ENCODE data around the gene ARHGAP1.

Gene ARHGAP1

DNA sequence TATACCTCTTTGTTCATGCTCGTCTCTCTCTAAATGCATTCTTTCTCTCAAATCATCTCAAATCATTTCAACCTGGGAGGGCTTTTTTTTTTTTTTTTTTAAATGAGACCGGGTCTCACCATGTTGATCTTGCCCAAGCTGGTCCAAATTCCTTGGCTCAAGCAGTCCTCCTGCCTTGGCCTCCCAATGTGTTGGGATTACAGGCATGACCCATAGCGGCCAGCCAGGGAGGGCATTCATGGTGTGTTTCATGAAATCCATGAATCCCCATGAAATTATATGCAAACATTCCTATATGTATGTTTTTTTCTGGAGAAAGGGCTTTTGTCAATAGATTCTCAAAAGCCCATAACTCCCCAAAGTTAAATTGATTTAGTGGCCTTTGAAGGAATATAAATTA lies 56.9 kb downstream of the ARHGAP1 start:
- no peak overlapping the region for H3K4me3 ChIP-seq (ENCODE audit: low read depth, low read length)
- H3K27me3 ChIP-seq (ENCODE audit: control insufficient read depth, insufficient read depth, low read length): no peaks in the 10 kb centered on the region
- no peaks in the 10 kb centered on the region for H3K4me1 ChIP-seq (ENCODE audit: control insufficient read depth, insufficient read depth, low read length)
- no peak overlapping the region for H3K9ac ChIP-seq (ENCODE audit: low read depth, low read length)
- peaks cover 8% of the 10 kb centered on the region for H3K36me3 ChIP-seq (ENCODE audit: control insufficient read depth, insufficient read depth, low read length)
- no peaks in the 10 kb centered on the region for H3K9me3 ChIP-seq (ENCODE audit: control insufficient read depth, insufficient read depth, low read length)

DNA sequence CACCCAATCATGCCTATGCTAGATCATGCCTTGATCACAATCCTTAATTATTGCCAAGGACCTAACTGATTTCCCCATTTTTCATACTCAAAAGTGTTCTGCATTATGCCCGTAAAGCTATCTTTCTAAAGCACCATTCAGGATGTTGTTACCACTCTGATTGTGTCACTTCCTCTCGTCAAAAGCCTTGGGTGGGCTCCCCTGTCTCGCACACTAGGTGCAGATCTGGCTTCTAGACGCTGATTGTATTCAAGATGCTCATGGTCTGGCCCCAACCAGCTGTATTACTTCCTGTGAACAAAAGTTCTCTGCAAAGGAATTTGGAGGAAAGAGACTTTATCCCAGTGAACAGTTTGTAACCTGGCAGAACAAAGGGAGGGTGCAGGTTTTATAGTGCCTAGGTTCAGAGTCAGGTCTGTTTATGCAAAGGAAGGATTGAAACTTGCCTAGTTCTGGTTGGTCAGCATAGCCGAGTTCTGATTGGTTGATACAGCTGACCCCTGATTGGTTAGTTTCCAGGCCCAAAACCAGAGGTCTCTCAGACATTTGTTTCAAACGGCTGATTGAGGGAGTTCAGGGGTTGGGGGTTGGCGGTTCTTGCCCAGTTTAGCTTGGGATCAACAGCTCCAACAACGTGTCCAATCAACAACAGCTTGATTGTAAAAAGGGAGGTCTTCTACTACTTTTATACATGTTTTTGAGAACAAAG lies 57.6 kb downstream of the ARHGAP1 start:
- peaks cover 8% of the 10 kb centered on the region for H3K36me3 ChIP-seq (ENCODE audit: control insufficient read depth, insufficient read depth, low read length)

DNA sequence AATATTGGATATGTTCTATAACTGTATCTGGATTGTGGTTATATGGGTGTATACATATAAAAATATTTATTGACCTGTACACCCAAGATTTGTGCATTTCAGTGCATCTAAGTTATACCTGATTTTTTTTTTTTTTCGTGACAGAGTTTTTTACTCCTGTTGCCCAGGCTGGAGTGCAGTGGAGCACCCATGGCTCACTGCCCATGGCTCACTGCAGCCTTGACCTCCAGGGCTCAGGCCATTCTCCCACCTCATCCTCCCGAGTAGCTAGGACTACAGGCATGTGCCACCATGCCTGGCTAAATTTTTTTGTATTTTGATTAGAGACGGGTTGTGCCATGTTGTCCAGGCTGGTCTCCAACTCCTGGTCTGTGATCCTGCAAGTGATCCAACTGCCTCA lies 58.8 kb downstream of the ARHGAP1 start:
- H3K36me3 ChIP-seq (ENCODE audit: control insufficient read depth, insufficient read depth, low read length): peaks cover 8% of the 10 kb centered on the region
- H3K4me1 ChIP-seq (ENCODE audit: control insufficient read depth, insufficient read depth, low read length): no peaks in the 10 kb centered on the region
- H3K9ac ChIP-seq (ENCODE audit: low read depth, low read length): no peak overlapping the region
- no peaks in the 10 kb centered on the region for H3K9me3 ChIP-seq (ENCODE audit: control insufficient read depth, insufficient read depth, low read length)
- H3K4me3 ChIP-seq (ENCODE audit: low read depth, low read length): no peak overlapping the region
- no peaks in the 10 kb centered on the region for H3K27me3 ChIP-seq (ENCODE audit: control insufficient read depth, insufficient read depth, low read length)

More for the DNA sequence above, 57.6 kb downstream of the ARHGAP1 start:
- Histone ChIP-seq H3K27me3 (ENCODE audit: control insufficient read depth, insufficient read depth, low read length) (no peaks in the 10 kb centered on the region), H3K9me3 (ENCODE audit: control insufficient read depth, insufficient read depth, low read length) (no peaks in the 10 kb centered on the region), H3K4me3 (ENCODE audit: low read depth, low read length) (no peak overlapping the region), H3K9ac (ENCODE audit: low read depth, low read length) (no peak overlapping the region), H3K4me1 (ENCODE audit: control insufficient read depth, insufficient read depth, low read length) (no peaks in the 10 kb centered on the region)

- Histone ChIP-seq H3K9me3 (ENCODE audit: control insufficient read depth, insufficient read depth, low read length) (no peaks in the 10 kb centered on the region), H3K4me3 (ENCODE audit: low read depth, low read length) (no peak overlapping the region), H3K4me1 (ENCODE audit: control insufficient read depth, insufficient read depth, low read length) (no peaks in the 10 kb centered on the region), H3K9ac (ENCODE audit: low read depth, low read length) (no peak overlapping the region), H3K27me3 (ENCODE audit: control insufficient read depth, insufficient read depth, low read length) (no peaks in the 10 kb centered on the region), H3K36me3 (ENCODE audit: control insufficient read depth, insufficient read depth, low read length) (peaks cover 8% of the 10 kb centered on the region)
Observed at GRCh38 chr11:46640036-46640788, 60.2 kb downstream of the ARHGAP1 start.

GRCh38 chr11:46639197-46639839 lies 61.1 kb downstream of the ARHGAP1 start:
- Histone ChIP-seq H3K36me3 (ENCODE audit: control insufficient read depth, insufficient read depth, low read length) (peaks cover 8% of the 10 kb centered on the region), H3K4me3 (ENCODE audit: low read depth, low read length) (no peak overlapping the region)

DNA sequence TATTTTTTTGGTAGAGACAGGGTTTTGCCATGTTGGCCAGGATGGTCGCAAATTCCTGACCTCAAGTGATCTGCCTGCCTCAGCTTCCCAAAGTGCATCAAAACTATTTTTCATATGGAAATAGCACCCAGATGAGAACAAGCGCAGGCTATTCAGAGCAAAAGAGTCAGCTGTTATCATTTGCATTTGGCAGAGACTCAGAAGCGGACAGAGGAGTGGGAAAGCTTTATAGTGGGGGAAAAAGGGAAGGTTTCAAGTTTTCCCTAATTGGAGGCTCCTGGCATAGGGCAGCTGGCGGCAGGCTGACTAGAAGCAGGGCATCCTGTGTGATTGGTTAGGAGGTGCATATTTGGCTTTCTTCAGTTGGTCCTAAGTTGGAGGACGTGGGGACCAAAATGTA lies 62.9 kb downstream of the ARHGAP1 start:
- Histone ChIP-seq H3K27me3 (ENCODE audit: control insufficient read depth, insufficient read depth, low read length) (no peaks in the 10 kb centered on the region), H3K36me3 (ENCODE audit: control insufficient read depth, insufficient read depth, low read length) (peaks cover 8% of the 10 kb centered on the region), H3K9ac (ENCODE audit: low read depth, low read length) (no peak overlapping the region), H3K4me1 (ENCODE audit: control insufficient read depth, insufficient read depth, low read length) (no peaks in the 10 kb centered on the region), H3K4me3 (ENCODE audit: low read depth, low read length) (no peak overlapping the region), H3K9me3 (ENCODE audit: control insufficient read depth, insufficient read depth, low read length) (no peaks in the 10 kb centered on the region)

More at GRCh38 chr11:46639197-46639839, 61.1 kb downstream of the ARHGAP1 start:
- H3K9ac ChIP-seq (ENCODE audit: low read depth, low read length): no peak overlapping the region
- H3K4me1 ChIP-seq (ENCODE audit: control insufficient read depth, insufficient read depth, low read length): no peaks in the 10 kb centered on the region
- no peaks in the 10 kb centered on the region for H3K27me3 ChIP-seq (ENCODE audit: control insufficient read depth, insufficient read depth, low read length)
- H3K9me3 ChIP-seq (ENCODE audit: control insufficient read depth, insufficient read depth, low read length): no peaks in the 10 kb centered on the region

GRCh38 chr11:46635557-46636139 lies 64.8 kb downstream of the ARHGAP1 start:
- Histone ChIP-seq H3K9ac (ENCODE audit: low read depth, low read length) (no peak overlapping the region), H3K27me3 (ENCODE audit: control insufficient read depth, insufficient read depth, low read length) (no peaks in the 10 kb centered on the region), H3K4me1 (ENCODE audit: control insufficient read depth, insufficient read depth, low read length) (no peaks in the 10 kb centered on the region), H3K4me3 (ENCODE audit: low read depth, low read length) (no peak overlapping the region), H3K36me3 (ENCODE audit: control insufficient read depth, insufficient read depth, low read length) (peaks cover 3% of the 10 kb centered on the region), H3K9me3 (ENCODE audit: control insufficient read depth, insufficient read depth, low read length) (no peaks in the 10 kb centered on the region)

DNA sequence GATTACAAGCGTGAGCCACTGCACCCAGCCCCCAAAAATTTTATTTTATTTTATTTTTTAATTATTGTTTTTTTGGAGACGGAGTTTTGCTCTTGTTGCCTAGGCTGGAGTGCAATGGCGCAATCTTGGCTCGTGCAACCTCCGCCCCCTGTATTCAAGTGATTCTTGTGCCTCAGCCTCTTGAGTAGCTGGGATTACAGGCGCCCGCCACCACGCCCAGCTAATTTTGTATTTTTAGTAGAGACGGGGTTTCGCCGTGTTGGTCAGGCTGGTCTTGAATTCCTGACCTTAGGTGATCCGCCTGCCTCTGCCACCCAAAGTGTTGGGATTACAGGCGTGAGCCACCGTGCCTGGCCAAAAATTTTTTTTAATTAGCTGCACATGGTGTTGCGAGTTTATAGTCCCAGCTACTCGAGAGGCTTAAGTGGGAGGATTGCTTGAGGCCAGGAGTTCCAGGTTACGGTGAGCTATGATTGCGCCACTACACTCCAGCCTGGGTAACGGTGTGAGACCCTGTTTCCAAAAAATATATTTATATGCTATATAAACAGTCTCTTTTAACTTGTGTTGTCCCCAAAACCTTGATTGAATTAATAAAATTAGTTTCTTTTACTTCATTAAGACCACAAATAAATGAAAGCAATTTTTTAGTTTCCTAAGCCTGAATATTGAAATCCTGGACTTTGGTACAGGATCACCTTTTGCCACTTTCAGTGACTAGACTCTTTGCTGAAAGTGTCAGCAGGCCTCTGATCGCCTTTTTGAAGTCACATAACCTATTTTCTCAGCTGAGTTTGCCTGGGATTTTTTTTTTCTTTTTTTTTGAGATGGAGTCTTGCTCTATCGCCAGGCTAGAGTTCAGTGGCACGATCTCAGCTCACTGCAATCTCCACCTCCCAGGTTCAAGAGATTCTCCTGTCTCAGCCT lies 66.9 kb downstream of the ARHGAP1 start:
- no peaks in the 10 kb centered on the region for H3K4me1 ChIP-seq (ENCODE audit: control insufficient read depth, insufficient read depth, low read length)
- H3K27me3 ChIP-seq (ENCODE audit: control insufficient read depth, insufficient read depth, low read length): no peaks in the 10 kb centered on the region
- H3K4me3 ChIP-seq (ENCODE audit: low read depth, low read length): no peak overlapping the region
- no peak overlapping the region for H3K9ac ChIP-seq (ENCODE audit: low read depth, low read length)
- no peaks in the 10 kb centered on the region for H3K9me3 ChIP-seq (ENCODE audit: control insufficient read depth, insufficient read depth, low read length)
- H3K36me3 ChIP-seq (ENCODE audit: control insufficient read depth, insufficient read depth, low read length): no peaks in the 10 kb centered on the region

- no peaks in the 10 kb centered on the region for H3K9me3 ChIP-seq (ENCODE audit: control insufficient read depth, insufficient read depth, low read length)
- no peaks in the 10 kb centered on the region for H3K27me3 ChIP-seq (ENCODE audit: control insufficient read depth, insufficient read depth, low read length)
- H3K9ac ChIP-seq (ENCODE audit: low read depth, low read length): no peak overlapping the region
- H3K4me1 ChIP-seq (ENCODE audit: control insufficient read depth, insufficient read depth, low read length): no peaks in the 10 kb centered on the region
- no peaks in the 10 kb centered on the region for H3K36me3 ChIP-seq (ENCODE audit: control insufficient read depth, insufficient read depth, low read length)
- H3K4me3 ChIP-seq (ENCODE audit: low read depth, low read length): no peak overlapping the region
Observed at GRCh38 chr11:46632502-46632901, 67.9 kb downstream of the ARHGAP1 start.

- Histone ChIP-seq H3K9ac (ENCODE audit: low read depth, low read length) (no peak overlapping the region), H3K36me3 (ENCODE audit: control insufficient read depth, insufficient read depth, low read length) (no peaks in the 10 kb centered on the region), H3K4me1 (ENCODE audit: control insufficient read depth, insufficient read depth, low read length) (no peaks in the 10 kb centered on the region)
Observed at GRCh38 chr11:46631676-46632075, 68.7 kb downstream of the ARHGAP1 start.

GRCh38 chr11:46630237-46630636 lies 70.2 kb downstream of the ARHGAP1 start:
- H3K9me3 ChIP-seq (ENCODE audit: control insufficient read depth, insufficient read depth, low read length): no peaks in the 10 kb centered on the region
- no peaks in the 10 kb centered on the region for H3K36me3 ChIP-seq (ENCODE audit: control insufficient read depth, insufficient read depth, low read length)
- no peaks in the 10 kb centered on the region for H3K27me3 ChIP-seq (ENCODE audit: control insufficient read depth, insufficient read depth, low read length)
- no peak overlapping the region for H3K9ac ChIP-seq (ENCODE audit: low read depth, low read length)
- no peaks in the 10 kb centered on the region for H3K4me1 ChIP-seq (ENCODE audit: control insufficient read depth, insufficient read depth, low read length)
- no peak overlapping the region for H3K4me3 ChIP-seq (ENCODE audit: low read depth, low read length)

More at GRCh38 chr11:46631676-46632075, 68.7 kb downstream of the ARHGAP1 start:
- Histone ChIP-seq H3K27me3 (ENCODE audit: control insufficient read depth, insufficient read depth, low read length) (no peaks in the 10 kb centered on the region), H3K9me3 (ENCODE audit: control insufficient read depth, insufficient read depth, low read length) (no peaks in the 10 kb centered on the region), H3K4me3 (ENCODE audit: low read depth, low read length) (no peak overlapping the region)
